Measurements from ENCODE around the gene MYLK2.

DNA sequence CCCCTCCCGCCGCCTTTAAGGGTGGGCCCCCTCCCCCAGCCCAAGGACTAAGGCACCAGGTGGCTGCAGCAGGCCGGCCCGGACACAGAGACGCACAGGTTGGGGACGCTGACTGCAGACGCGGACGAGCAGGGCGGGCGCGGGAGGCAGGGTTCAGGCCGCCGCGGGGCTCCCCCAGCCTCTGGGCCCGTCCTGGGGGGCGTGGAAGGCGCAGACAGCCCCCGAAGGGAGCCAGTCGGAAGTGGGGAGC, 41.9 kb downstream of the MYLK2 start:
- TF ChIP-seq POLR2A (IDR thresholded peaks at IDR 0.05), result no peak
- TF ChIP-seq CTCF (IDR thresholded peaks at IDR 0.05), result no peak
